Measurements from ENCODE around the gene COMMD1. TPM values are rescaled to one million over a fixed set of nuclear protein-coding genes. Genes with fewer than 3 reads are reported as not detected.

COMMD1 gene
- total and polyA plus RNA-seq, 2 donors from 2014 or later: 38.5 to 99.4 TPM

- no peak overlapping the region for H3K27ac ChIP-seq (ENCODE audit: low read depth in 2 of 2, low read length in 2 of 2)
- H3K9me3 ChIP-seq (ENCODE audit: control insufficient read depth in 2 of 3, insufficient read depth in 1 of 3, low read length in 3 of 3): no peaks in the 10 kb centered on the region
- intact Hi-C loops (cut with DNase I): no loop called here
- TF ChIP-seq CTCF (IDR thresholded peaks at IDR 0.05; ENCODE audit: borderline replicate concordance, extremely low read depth, insufficient read depth): no peak
- no peak overlapping the region for H3K9ac ChIP-seq (ENCODE audit: low read length in 3 of 3)
- FAIRE-seq: no peak
- no peaks in the 10 kb centered on the region for H3K36me3 ChIP-seq (ENCODE audit: control insufficient read depth in 2 of 3, insufficient read depth in 3 of 3, low read length in 3 of 3)
- no peaks in the 10 kb centered on the region for H3K4me1 ChIP-seq (ENCODE audit: control insufficient read depth in 2 of 3, insufficient read depth in 2 of 3, low read depth in 1 of 3, low read length in 3 of 3)
- H3K27me3 ChIP-seq (ENCODE audit: control insufficient read depth, insufficient read depth, low read length): no peaks in the 10 kb centered on the region
- no peak overlapping the region for H3K4me3 ChIP-seq (ENCODE audit: low read length in 3 of 3)
- no peak for DNase-seq
These were observed 179.3 kb downstream of the COMMD1 start for GRCh38 chr2:62084801-62085200.

GRCh38 chr2:62089658-62090057 lies 184.2 kb downstream of the COMMD1 start:
- intact Hi-C loops (cut with DNase I): no loop called here
- no peak for TF ChIP-seq CTCF (IDR thresholded peaks at IDR 0.05; ENCODE audit: borderline replicate concordance, extremely low read depth, insufficient read depth)
- no peak for FAIRE-seq
- no peak for DNase-seq
- Histone ChIP-seq H3K9me3 (ENCODE audit: control insufficient read depth in 2 of 3, insufficient read depth in 1 of 3, low read length in 3 of 3) (no peaks in the 10 kb centered on the region), H3K4me1 (ENCODE audit: control insufficient read depth in 2 of 3, insufficient read depth in 2 of 3, low read depth in 1 of 3, low read length in 3 of 3) (no peaks in the 10 kb centered on the region), H3K27ac (ENCODE audit: low read depth in 2 of 2, low read length in 2 of 2) (no peak overlapping the region), H3K9ac (ENCODE audit: low read length in 3 of 3) (no peak overlapping the region), H3K27me3 (ENCODE audit: control insufficient read depth, insufficient read depth, low read length) (no peaks in the 10 kb centered on the region), H3K4me3 (ENCODE audit: low read length in 3 of 3) (no peak overlapping the region), H3K36me3 (ENCODE audit: control insufficient read depth in 2 of 3, insufficient read depth in 3 of 3, low read length in 3 of 3) (no peaks in the 10 kb centered on the region)

- Histone ChIP-seq H3K27me3 (ENCODE audit: control insufficient read depth, insufficient read depth, low read length) (no peaks in the 10 kb centered on the region), H3K36me3 (ENCODE audit: control insufficient read depth in 2 of 3, insufficient read depth in 3 of 3, low read length in 3 of 3) (no peaks in the 10 kb centered on the region), H3K9me3 (ENCODE audit: control insufficient read depth in 2 of 3, insufficient read depth in 1 of 3, low read length in 3 of 3) (no peaks in the 10 kb centered on the region), H3K9ac (ENCODE audit: low read length in 3 of 3) (no peak overlapping the region), H3K4me1 (ENCODE audit: control insufficient read depth in 2 of 3, insufficient read depth in 2 of 3, low read depth in 1 of 3, low read length in 3 of 3) (no peaks in the 10 kb centered on the region), H3K4me3 (ENCODE audit: low read length in 3 of 3) (no peak overlapping the region), H3K27ac (ENCODE audit: low read depth in 2 of 2, low read length in 2 of 2) (no peak overlapping the region)
- no peak for DNase-seq
- no peak for FAIRE-seq
- TF ChIP-seq CTCF (IDR thresholded peaks at IDR 0.05; ENCODE audit: borderline replicate concordance, extremely low read depth, insufficient read depth): no peak
- intact Hi-C loops (cut with DNase I): no loop called here
These were observed 186.0 kb downstream of the COMMD1 start for GRCh38 chr2:62091471-62091870.

- Histone ChIP-seq H3K4me3 (ENCODE audit: low read length in 3 of 3) (no peak overlapping the region), H3K27me3 (ENCODE audit: control insufficient read depth, insufficient read depth, low read length) (no peaks in the 10 kb centered on the region), H3K27ac (ENCODE audit: low read depth in 2 of 2, low read length in 2 of 2) (no peak overlapping the region), H3K4me1 (ENCODE audit: control insufficient read depth in 2 of 3, insufficient read depth in 2 of 3, low read depth in 1 of 3, low read length in 3 of 3) (no peaks in the 10 kb centered on the region), H3K9ac (ENCODE audit: low read length in 3 of 3) (no peak overlapping the region), H3K9me3 (ENCODE audit: control insufficient read depth in 2 of 3, insufficient read depth in 1 of 3, low read length in 3 of 3) (no peaks in the 10 kb centered on the region), H3K36me3 (ENCODE audit: control insufficient read depth in 2 of 3, insufficient read depth in 3 of 3, low read length in 3 of 3) (no peaks in the 10 kb centered on the region)
- DNase-seq: no peak
- no peak for TF ChIP-seq CTCF (IDR thresholded peaks at IDR 0.05; ENCODE audit: borderline replicate concordance, extremely low read depth, insufficient read depth)
- intact Hi-C loops (cut with DNase I): no loop called here
- FAIRE-seq: no peak
These were observed 193.6 kb downstream of the COMMD1 start for GRCh38 chr2:62099050-62099449.

Data from kidney (tissue), 14 donors.